GM08714 (cell line): Measurements from ENCODE around the gene DEGS2.

Source experiments
- H3K4me3 ChIP-seq: fragments of 200-500 bp; sonication (Bioruptor generic); 2 replicates; pipeline ENCODE4 v1.5.1; 2014; ENCODE audit warnings: mild to moderate bottlenecking, low read length, inconsistent platforms
- ZNF274 ChIP-seq: IDR thresholded peaks from 2 replicates; pipeline ENCODE4 v1.6.1; 2012; ENCODE audit warnings: mild to moderate bottlenecking, low read depth, low read length

DEGS2 gene

DNA sequence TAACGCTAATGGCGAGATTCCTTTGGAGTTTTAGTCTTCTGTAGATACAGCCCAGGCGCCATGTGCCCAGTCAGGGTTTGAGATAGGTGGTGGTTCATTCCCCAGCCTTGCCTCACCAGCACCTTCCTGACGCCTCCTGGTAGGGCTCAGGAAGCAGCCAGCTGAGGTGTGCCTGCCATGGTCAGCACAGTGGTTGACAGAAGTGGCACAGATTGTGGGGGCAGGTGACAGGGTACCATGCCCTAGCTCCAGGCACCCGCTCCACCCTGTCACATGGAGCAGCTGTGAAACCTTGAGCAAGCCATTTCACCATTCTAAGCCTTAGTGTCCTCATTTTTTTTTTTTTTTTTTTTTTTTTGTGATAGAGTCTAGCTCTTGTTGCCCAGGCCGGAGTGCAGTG, 48.6 kb downstream of the DEGS2 start:
- H3K4me3 ChIP-seq, result no peak overlapping the region
- TF ChIP-seq ZNF274, result no peak

DNA sequence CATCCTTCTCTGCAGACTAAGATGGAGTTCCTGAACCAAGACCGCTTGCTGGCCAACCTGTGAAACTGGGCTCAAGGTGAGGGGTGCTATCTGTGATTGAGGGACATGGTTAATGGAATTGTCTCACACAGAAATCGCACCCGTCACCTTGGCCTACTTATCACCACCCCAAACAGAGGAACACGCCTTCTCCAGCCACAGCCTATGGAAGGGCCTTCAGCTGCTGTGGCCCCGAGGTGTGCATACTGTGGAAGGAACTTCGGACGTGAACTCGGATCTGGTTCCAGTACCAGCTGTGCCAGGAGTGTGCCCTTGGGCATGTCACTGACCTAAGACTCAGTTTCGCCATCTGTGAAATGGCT, 49.9 kb downstream of the DEGS2 start:
- TF ChIP-seq ZNF274, result no peak

DNA sequence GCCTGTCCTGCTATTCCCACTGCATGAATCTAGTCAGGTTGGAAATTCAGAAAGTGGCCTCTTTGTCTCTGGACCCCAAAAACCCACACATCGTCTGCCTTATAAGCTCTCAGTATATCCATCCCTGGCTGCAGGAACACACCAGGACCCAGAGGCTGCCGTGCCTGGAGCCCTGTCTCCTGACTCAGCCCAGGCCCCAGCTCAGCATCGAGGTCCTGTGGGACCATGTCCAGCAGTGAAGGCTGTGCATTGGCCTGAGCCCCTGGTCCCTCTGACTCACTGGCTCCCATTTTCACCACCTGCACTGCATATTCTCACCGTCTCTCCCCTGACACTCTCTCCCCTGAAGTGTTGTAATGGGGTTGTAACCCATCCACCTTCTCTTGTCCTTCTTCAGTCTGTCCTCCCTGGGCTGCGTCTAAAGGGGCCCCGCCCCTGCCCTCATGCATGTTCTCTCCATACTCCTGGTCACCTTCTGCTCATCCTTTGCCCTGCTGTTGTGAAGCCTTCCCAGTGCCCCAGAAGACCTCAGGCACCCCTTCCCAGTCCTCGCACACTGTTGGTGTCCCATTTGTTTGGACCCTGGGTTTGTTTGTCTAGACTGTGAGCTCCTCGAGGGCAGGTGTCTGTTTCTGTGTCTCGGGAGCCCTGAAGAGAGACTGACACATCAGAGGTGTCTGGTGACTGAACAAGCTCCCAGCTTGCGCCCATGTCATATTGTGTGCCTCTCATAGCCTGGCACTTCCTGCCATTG, 50.4 kb downstream of the DEGS2 start:
- H3K4me3 ChIP-seq, result no peak overlapping the region
- TF ChIP-seq ZNF274, result no peak

More for the DNA sequence above, 49.9 kb downstream of the DEGS2 start:
- no peak overlapping the region for H3K4me3 ChIP-seq

DNA sequence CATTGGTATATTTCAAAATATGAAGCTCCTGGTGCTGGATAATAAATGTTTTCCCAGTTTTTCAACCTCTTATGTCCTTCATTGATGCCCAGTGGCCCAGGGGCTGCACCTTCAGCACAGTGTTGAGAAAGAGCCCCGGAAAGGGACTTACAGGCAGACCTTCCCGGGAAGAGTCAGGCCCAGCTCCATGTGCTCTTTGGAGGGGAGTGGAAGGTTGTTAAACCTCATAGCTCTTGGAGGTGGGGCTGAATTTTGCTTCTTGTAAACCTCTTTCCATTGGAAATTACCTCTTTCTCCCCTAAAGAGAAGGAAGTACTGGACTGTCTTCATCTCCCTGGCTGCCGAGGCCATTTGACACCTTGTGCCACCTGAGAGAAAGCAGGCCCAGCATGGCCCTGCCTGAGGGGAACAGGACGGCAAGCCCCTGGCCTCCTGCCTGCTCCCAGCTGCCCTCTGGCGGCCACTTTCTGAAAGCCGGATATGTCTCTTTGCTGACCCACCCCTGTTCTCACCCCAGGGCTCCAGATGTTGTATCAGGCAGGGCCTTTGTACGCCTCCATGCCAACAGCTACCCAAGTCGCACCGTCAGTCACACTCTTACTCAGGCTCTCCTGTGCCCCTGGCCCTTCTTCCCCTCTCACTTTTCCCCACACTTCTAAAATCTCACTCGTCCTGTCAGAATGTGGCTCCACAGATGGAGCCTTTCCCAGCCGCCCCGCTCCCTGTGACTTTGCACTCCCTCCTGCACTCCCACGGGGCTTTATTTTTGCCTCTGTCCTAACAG, 51.2 kb downstream of the DEGS2 start:
- no peak for TF ChIP-seq ZNF274
- no peak overlapping the region for H3K4me3 ChIP-seq

DNA sequence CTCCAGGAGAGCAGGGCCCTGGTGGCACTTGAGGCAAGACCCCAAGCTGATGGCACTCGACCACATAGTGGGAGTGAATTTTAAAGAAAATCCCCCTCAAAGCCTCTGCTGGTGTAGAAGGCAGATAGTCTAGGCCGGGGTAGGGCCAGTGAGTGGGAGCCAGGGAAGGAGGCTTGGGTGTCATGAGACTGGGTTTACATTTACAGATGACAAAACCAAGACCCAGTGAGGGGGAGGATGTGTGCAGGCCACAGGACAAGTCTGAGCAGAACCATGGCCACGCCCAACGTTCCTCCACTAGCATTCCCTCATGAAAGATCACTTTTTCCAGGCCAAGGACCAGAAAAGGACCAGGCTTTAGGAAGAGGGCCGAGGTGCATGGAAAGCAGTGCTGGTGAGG, 52.2 kb downstream of the DEGS2 start:
- no peak overlapping the region for H3K4me3 ChIP-seq
- TF ChIP-seq ZNF274, result no peak

DNA sequence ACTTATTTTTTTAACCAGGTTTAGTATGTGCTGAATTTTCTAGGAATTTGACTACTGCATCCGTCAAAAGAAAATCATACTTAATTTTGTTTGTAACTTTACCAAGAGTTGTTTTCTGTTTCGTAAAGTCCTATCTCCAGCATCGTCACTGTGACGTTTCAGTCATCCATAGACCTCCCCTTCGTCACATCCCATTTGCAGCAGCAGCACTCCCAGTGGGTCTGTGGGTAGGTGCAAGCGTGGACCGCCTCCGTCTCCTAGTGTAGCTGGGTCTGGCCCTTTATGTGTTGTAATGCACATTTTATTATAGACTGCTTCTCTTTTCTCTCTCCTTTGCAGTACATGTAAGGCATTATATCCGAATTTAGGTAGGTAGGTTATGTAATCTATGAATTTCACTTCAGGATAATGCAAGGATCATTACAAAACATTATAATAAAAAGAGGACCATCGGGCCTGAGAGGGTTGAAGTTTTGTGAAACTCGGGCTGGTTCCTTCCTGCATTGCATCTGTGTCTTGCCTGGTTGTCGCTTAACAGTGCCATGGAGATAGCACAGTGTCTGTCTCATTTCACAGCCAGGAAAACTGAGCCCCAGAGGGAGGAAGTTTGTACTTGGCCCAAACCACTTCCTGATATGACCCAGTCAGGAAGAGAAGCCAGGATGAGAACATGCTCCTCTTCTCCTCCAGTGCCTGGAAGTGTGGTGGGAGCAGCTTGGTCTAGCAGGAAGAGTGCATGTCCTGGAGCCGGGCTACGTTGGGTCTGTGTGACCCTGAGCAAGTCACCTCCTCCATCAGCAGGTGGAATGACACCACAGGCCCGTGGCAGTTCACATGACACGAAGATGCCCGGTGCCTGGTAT, 53.0 kb downstream of the DEGS2 start:
- TF ChIP-seq ZNF274, result no peak
- no peak overlapping the region for H3K4me3 ChIP-seq

DNA sequence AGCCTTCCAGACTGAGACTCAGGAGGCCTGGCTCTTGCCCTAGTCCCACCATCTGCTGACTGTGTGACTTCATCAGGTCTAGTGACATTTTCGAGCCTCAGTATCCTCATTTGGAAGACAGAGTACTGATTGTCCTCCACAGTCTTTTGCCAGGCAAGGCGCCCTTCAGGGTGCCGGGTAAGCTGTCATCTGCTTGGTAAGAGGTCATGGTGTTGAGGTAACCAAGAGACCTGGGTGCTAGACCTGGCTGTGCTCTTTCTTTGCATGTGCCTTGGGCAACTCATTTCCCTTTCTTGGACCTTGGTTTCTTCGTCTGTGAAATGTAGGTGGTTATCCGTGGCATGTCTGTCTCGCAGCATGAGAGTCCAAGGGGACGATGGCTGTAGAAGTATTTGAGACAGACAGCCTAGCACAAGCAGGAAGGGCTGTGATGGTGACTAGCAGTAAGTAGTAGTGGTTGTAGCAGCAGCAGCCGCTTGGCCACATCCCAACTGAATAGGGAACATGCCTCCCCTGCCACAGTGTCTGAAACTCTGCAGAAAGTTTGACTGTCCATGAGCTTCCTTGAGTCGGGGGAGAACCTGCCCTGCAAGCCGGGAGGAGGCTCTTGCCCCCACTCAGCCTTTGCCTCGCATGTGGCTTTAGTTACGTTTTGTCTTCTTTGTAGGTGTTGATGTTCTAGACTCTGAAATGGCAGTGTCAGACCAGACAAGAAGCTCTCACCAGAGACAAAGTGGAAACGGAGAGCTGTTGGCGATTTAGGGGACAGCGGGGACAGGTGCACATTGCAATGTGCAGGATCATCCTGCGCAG, 53.9 kb downstream of the DEGS2 start:
- no peak for TF ChIP-seq ZNF274
- no peak overlapping the region for H3K4me3 ChIP-seq

DNA sequence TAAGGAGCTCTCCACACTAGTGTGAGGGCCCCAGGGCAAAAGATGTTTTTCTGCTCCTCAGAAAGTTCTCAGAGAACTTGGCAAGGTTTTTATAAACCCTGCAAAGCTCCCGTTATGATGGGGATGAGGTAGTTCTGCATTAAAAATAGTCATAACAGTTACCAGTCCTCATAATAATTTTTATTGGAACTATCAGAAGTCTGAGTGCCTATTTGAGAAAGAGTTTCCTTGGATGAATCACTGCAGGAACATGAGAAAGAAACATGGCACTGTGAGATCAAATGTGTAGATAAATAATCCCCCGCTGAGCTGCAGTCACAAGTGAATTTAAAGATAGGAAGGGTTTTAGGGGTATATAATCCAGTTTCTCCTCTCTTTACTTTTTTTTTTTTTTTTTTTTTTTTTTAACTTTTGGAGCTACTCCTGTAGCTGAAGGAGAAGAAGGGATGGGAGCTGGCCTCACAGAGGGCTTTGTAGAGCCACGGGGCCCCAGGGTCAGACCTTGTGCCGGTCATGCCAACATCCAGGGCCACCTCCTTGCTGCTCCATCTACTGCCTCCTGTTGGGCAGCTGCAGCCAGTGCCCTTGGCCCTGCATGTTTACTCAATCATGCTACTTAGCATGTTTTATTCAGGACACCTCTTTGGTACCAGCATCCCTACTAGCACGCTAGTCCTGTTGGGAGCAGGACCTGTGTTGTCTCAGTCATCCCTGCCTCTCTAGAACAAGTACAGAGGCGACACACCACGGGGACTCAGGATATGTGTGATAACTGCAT, 54.7 kb downstream of the DEGS2 start:
- TF ChIP-seq ZNF274, result no peak
- H3K4me3 ChIP-seq, result no peak overlapping the region

DNA sequence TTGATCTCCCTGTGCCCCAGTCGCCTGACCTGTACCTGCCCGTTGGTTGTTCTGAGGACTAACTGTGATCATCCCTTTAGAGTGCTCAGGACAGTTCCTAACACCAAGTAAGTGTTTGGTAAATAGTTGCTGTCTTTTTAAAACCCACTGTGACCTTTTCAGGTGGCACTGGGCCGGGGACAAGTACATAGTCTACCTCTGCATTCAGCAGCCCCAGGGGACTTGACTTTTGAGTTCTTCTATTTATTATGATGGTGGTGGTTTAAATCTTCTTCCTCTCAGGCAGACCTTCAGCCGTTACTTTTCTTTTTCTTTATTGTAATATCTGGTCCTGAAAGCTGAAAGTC, 55.5 kb downstream of the DEGS2 start:
- no peak for TF ChIP-seq ZNF274
- no peak overlapping the region for H3K4me3 ChIP-seq

DNA sequence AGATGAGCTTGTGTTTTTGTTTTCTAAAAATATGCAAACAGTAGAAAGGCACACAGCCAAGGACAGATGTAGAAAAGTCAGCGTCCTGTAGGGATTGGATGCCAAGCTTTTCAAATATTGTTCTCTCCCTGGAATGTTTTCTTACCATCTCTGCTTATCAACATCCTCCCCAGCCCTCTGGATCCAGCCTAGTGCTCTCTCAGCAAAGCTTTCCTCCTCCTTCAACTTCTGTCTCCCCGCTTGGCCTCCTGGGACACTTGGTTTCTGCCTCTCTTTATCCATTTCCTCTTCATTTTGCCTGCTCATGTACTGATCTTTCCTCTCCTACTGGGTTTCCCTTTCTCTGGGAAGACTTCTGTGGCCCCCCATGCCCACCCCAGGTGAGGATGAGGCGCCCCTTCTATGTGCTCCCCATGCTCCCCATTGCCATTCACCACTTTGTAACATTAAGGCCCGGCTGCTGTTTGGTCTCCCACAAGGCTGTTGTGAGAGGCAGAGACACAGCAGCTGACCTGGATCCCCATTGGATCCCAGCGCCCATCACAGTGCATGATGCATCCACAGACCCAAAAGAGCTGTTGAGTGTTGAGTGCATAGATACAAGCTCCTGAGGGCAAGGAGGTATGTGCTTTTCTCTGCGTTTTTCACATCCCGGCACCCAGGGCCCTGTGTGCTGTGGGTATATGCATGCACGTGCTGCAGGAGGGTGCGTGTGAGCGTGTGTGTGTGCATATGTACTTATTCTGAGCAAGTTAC, 56.0 kb downstream of the DEGS2 start:
- TF ChIP-seq ZNF274, result no peak
- no peak overlapping the region for H3K4me3 ChIP-seq

DNA sequence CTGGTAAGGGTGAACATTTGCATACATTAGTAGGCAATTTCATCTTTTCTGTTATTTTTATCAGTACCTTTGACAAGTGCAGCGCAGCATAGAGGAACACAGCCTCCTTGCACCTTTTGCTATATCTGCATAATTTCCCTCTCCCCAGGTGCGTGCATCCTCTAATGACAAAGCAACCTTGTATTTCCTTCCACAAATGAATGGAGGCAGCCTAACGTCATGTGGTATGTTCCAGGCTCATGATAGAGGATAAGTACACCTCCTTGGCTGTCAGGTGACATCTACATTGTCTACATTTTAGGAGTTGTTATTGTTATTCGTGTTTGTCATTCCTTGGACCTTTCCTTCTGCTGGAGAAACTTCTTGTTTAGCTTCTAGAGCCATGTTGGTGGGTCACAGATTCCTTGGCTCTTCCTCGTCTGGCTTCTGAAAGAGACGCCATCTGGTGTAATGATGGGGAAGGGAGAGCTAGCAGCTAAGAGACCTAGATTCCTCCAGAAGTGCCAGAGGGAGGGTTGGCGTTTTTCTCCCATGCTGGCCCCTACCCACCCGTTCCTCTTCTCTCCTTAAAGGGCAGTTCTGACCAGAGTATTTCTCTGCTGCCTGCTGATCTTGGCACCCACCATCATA, 57.2 kb downstream of the DEGS2 start:
- no peak for TF ChIP-seq ZNF274
- no peak overlapping the region for H3K4me3 ChIP-seq
